ENCODE measurements around the gene C9orf72.

C9orf72 gene

DNA sequence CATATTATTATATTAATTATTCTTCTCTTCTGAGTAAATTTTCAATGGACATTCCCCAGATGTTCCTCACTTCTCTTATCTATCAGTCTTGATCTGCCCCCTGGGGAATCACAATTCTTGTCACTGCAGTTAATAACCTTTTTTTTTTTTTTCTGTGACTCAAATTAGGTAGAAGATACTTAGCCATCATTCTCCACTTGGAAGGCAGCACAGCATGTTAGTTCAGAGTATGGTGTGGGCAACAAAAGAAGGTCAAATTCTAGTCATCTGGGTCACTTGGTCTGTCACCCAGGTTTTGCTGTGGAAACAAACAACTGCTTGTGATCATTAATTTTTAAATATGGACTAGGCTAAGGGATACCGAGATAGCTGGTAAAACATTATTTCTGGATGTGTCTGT is 35.5 kb downstream of the C9orf72 start:
- no peak for DNase-seq

DNA sequence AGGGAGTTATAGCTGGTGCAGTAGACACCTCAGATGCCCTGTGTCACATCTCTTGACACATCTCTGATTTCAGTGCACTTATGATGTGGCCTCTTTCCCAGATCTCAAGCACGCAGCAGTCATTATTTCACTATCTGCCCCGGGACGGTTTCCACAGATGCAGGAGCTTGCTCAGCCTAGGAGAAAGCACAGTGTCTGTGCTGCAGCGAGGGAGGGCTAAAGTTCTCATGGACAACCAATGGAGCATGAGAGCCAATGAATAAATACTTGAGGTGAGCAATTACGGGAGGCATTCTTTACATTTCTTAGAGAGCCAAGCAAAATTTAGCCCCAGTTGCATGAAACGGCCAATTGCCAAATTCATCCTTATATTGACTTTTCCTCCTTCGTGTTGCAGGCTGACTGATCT is 36.2 kb downstream of the C9orf72 start:
- DNase-seq: no peak

DNA sequence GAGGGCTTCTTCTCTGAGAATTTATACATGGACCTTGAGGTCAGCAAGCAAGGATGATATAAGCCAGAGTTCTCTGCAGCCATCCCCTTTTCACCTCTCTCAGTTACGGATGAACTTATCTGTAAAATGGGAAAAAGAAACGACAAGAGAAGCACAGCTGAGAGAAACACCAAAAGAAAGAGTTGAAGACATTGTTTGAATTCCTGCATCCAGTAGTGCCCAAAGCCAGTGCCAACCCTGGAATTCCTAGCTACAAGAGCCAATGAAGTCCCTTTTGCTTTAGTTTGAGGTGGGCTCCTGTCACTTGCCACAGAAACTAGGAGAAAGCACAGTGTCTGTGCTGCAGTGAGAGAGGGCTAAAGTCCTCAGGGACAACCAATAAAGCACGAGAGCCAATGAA is 37.1 kb downstream of the C9orf72 start:
- no peak for DNase-seq

DNA sequence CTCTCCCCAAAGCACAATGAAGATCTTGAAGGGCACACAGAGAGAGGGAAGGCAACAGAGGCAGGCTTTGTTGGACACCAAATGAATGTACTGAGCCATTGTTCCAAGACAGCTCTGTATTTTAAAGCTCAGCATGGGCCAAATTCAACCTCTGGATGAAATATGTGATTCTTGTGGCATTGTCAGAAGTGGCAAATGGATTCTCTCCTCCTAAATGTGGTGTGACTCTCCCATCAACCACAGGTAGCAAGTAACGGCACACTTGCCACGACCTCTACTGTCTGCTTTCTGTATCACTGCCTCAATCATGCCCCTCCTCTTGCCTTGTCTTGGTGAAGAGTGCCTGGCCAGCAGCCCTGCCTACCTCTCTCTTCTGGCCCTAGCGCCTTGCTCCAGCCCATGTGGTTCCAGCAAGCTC is 37.6 kb downstream of the C9orf72 start:
- no peak for DNase-seq

DNA sequence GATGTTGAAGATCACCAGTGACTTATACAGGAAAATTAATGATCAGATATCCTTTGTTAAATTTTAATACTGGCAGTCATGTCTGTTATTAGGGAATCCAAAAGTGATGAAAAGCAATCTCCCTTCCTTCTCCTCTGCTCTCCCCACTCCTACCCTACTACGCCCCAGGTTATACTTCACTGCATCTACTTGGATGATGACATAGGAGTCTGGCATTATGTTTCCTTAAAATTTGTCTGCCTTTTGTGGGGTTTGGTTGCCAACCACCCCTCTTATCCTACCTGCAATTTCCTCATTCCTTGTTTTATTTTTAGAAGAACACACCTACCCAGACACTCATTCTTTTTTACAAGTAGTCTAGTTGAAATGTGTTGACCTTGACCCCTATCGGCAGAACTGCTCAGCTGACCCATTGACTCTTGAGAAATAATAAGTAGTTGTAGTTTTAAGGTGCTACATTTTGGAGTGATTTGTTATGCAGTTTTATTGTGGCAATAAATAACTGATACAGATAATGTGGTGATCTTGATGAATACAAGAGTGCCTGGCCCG is 38.5 kb downstream of the C9orf72 start:
- DNase-seq: no peak

DNA sequence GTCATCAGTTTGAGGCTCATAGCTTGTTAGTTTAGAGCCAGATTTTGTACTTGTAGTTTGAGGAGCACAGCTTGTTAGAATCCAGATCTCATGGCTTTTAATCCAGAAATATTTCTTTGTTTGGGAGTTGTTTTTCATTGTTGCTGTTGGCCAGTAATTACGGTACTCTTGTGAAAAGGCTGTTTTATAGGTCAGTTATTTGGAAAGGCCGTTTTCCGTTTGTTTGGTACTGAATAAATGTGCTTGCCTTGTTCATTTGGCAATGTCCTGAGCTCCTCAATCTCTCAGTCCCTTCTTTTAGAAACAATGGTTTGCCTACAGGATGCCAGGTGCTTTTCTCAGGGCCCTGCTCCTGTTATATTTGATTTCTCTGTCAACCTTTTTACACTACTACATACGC is 39.1 kb downstream of the C9orf72 start:
- no peak for DNase-seq

DNA sequence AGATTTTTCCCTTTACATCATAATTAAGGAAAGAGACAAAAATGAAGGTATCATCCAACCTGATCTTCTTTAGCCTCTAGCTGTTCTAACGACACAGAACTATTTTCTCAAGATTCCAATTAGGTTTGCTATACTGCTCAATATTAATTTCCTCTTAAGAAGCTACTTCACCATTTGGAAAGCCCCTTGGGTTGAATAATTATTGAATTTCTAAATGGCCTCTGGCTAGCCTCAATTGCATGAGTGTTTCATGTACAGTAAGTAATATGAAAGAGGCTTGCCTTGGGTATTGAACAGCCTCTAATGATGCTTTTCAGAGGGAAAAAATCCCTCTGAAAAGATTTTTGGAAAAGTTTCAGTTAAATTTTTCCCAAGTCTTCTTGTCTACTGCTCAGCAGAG is 40.0 kb downstream of the C9orf72 start:
- DNase-seq: no peak

DNA sequence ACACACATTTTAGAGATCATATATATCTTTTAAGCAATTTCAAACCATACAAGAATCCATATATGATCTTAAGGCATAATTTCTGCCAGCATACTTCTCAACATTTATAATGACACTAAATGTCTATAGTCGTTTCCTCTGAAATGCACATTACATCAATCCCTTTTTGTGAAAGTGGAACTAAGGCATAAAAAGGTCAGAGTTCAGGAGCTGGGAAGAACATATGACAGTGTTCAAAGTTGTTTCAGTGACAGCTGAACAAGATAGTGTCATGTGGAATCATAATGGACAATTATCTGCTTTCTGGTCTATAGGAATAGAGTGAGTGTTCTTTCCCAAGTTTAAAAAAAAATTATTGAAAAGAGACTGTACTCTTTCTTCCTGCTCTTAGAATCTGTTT is 41.2 kb downstream of the C9orf72 start:
- DNase-seq: no peak

DNA sequence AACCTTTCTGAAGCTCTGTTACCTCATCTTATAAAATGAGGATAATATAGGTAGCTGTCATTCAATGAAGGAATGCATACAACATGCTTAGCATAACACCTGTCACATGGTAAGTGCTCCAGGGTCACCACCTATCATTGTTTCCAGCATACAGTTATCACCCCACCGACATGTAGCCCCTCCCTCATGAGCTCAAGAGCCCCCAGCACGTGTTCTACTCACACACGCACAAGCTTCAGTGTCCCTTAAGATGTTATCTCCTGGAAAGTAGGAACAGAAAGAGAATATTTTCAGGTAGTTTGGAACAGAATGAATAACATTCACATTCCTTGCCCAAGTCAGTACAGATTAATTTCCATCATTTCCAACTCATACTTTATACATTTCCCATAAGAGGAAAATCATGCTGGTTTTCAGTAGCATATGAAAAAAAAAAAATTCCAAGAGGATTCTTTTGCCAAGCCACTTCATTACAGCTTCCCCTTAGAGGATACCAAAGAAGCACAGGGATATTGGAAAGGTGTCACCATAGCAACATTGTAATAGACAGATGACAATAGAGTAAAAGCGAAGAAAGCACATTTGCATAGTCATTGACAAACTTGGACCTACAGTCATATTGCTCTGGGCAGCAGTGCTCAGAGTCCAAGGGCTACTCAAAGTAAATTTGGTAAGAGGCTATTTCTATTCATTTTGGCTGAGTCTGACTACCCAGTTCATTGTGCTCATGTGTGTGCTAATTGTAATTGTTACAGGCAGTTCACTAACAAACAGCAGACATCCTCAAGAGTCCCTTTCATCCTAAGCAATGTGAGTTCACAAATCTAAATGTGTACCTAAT is 42.1 kb downstream of the C9orf72 start:
- DNase-seq: no peak

DNA sequence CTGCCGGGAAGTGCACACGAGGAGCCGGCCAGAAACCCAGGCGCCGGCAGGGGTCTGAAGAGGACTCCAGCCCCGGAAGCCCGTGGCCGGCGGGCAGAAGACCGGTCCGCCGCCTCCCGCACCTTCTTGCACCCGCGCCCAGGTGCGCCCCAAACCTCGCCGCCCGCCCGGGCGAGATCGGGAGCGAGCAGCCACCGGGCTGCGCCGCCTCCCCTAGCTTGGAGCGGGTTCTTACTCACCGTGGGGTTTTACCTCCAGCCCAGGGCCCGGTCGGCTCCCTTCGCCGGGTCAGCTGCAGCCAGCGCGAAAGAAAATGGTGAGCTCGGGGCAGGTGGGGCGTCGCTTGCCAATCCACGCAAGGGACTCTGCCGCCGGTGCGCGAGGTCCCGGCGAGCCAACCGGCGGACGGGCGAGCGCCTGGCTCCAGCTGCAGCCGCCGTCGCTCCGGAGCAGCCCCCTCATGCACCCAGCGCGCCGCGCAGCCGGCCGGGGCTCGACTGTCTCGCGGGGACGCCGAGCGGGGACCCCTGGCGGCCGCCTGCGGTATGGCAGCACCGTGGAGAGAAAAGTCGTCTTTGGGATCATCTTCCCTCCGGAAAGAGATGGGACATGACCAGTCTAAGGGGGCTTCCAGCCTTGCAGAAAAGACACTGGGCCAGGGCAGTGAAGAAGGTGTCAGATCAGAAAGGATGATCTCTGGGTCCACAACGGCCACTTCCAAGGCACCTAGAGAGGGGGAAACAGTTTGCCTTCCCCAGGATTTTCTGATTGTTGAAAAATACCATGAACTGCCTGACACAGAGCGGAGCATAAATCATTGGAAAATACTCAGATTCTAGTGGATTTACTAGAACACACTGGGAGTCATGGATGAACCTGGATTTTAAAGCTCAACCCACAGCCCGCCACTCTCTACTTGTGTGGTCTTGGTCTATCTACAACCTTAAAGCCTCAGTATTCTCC is 43.7 kb downstream of the C9orf72 start, which contains the start of gene MOB3B:
Gene MOB3B (minus strand): TSS at position 499 of the 963 bp plus-strand sequence. CDS start 74,264 bp downstream, outside the sequence.
- DNase-seq: peak; percentile 35

DNA sequence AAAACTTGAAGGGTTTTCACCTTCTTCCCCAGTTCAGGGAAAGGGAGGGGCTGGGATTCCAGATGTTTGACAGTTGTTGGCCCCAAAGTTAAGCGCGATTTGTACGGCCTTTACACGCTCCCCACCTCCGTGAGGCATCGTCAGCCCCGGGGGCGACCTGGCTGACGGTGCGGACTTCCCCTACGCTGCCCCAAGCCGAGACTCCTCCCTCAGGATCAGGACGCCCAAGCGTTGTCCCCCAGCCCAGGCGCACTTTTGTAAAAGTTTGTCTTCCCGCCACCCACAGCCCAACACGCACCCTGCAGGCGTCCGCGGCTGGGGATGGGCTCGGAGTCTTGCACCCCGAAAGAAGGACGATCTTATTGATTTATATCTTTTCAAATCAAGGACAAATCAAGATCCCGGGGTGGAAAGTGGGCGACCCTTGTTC is 44.4 kb downstream of the C9orf72 start:
- no peak for DNase-seq

DNA sequence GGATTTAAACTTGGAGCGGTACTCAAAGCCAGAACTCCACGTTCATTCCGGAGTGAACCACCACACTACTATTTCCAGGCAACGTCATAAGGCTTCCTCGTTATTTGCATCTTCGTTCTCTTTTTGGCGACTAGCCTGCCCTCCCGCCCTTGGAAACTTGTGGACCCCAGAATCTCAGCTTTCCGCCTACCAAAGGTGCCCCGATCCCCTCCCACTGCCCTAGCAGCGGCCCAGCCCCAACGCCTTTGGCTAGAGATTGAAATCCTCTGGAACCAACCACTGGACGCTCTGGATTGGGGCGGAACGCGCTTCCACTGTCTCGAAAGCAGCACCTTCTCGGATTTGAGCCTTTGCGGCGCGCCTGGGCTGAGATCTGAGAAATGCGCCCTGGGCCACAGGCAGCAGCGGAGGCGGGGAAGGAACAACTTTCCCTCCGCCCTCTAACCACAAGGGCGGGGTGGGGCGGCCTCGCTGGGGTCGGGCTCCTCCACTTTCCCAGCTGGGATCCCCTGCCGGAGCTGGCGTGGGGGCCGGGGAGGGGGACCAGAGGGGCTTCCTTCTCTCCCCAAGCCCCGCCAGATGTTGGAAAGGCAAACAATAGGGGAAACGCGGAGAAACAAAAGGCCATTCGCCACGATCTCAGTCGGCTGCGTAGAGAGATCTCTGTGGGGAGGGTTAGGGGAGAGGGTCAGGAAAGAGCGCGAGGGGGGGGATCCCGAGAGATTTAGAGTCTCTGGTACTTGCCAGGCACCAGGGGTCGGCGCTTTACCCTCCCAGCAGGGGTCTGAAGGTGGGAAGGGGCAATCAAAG is 45.0 kb downstream of the C9orf72 start:
- no peak for DNase-seq

DNA sequence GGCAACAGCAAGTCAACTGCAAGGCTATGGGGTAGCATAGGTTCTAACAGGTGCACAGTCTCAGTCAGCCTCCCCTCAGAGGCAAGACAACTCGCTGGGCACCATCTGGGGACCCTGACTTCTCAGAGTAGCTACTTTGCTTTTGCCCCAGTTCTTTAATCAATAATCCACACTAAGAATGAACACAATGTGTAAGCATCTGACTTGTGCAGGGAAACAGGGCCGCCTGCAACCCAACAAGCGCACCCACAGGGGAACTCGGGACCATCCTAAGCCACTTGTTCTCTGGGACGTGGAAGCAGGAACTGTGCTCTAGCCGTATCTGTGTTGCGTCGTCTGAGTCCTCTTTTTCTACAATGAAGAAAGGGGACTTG is 45.6 kb downstream of the C9orf72 start:
- no peak for DNase-seq

DNA sequence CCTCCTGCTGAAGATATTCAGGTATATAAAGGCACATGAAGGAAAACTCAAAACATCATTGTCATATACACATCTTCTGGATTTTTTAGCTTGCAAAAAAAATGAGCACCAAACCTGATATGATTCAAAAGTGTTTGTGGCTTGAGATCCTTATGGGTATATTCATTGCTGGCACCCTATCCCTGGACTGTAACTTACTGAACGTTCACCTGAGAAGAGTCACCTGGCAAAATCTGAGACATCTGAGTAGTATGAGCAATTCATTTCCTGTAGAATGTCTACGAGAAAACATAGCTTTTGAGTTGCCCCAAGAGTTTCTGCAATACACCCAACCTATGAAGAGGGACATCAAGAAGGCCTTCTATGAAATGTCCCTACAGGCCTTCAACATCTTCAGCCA is 49.0 kb downstream of the C9orf72 start, which contains the start of gene IFNK:
Gene IFNK (plus strand): TSS at position 55 of the 400 bp plus-strand sequence. CDS start 47 bp downstream, at position 102.
- no peak for DNase-seq

DNA sequence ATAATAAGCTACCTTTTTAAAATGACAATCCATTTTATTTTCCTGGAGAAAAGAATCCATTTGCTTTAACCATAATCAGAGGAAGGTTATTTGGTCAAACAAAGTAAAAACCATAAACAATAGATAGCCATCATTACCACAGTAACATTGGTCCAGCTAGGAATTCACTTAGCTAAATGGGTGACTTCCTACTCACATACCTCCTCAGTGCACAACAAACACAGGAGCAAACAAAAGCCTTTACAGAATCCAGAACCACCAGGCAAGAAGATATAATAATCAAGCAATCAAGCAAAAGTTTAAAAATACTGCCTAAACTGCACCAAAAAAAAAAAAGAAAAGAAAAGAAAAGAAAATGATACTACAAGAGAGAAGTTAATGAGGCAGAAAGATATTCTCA is 50.1 kb downstream of the C9orf72 start:
- DNase-seq: no peak

DNA sequence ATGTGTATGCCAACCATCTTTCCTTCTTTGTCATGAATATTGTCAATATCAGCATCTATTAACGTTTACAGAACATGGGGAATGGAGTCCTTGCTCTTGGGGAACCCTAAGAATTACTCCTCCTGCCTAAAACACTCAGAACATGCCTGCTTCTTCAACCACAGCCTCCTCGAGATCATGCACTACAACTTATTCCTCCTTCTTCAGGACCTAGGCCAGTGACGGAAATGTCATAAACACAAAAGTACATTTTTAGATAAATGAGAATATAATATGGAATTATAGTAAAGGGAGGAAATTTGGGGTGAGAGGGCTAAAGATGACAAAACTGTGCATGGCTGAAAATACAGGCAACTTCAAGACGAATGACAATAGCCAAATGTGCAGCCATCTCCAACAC is 52.3 kb downstream of the C9orf72 start:
- no peak for DNase-seq

DNA sequence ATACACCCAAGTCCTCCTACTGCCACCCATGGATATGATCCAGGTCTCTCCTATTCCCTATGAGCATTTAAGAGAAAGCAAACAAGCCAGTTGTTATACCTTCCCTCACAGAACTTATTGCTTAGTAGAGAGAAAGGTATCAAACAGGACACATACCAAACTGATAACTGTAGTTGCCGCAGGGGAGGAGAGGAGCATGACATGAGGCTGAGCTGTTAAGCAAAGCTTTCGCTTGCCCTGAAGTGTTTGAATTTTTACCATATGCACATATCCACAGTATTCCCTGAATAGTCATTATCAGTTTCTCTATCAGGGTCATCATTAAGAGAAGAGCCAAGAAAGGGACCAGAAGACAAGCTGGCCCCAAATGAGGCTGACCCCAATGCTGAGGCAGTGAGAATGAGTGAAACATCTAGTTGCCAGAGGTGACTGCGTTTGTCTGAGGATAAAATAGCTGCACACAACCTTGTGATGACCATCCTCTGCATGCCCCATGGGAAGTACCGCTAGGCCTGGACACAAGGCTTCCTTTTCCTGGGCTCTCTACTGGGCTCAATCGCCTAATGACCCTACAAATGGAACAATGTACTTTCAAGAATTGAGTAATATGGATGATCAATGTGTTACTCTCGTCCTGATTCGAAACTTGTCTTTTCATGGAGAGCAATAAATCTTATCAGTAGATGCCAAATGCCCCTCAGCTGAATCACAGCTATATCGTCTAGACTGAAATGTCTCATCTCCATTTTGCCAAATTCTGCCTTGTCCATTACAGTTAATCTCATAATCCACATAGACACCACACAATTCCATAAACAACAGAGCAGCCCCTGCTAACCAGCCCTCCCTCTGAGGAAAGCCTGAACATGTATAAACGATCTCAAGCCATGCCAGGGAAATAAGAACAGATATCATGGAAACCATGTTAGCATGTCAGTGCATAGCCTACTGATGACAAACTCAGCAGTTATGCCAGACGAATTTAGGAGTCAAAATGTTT is 53.5 kb downstream of the C9orf72 start:
- DNase-seq: no peak

DNA sequence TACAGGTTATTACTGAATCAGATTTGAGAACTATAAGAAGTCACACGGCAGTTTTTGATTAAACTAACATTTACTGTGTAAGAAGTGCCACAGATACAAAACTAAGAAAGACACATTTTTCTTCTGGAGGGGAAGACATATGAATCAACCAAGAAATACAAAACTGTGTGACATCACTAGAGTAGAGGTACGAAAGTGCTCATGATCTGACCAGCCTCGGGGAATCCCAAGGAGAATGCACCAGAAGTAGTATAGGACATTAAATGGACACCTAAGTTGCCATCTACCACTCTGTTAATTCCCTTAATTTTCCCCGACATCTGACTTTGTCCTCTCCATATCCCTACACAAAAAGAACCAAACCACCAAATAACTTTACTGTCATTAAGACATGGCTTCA is 54.5 kb downstream of the C9orf72 start:
- DNase-seq: no peak

DNA sequence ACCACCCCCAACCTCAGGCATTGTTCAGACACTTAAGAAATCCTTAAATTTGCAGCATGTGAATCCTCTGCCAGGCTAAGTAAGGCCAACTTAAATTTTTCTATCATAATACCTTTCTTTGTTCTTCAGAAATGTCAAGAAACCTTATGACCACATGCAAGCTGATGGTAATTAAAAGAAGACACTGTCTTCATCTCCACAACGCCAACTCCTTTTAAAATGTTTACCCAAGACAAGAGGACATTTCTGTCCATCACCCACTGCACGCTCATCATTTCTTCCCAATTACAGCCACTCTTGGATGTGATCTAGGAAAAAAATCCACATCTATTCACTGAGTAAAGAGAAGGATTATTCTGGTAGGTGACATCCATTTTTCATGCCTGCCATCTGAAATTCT is 55.3 kb downstream of the C9orf72 start:
- DNase-seq: no peak

DNA sequence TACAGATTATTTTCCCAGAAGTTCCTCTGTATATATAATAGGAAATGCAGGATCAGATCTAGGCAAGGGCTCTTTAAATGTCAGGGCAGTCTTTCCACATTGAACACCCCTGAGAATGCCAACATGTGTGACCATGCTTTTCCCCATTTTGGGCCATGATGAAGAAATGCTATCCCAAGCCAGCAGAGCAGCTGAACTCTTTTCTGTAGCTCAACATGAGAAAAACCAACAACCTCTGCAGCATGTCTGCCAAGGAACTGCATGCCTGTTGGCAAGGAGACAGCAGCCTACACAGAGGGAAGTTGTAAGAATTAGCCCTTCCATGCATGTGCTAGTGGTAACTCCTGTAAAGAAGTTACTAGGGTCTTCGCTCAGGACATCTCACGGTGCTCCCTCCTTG is 58.7 kb downstream of the C9orf72 start:
- DNase-seq: no peak

DNA sequence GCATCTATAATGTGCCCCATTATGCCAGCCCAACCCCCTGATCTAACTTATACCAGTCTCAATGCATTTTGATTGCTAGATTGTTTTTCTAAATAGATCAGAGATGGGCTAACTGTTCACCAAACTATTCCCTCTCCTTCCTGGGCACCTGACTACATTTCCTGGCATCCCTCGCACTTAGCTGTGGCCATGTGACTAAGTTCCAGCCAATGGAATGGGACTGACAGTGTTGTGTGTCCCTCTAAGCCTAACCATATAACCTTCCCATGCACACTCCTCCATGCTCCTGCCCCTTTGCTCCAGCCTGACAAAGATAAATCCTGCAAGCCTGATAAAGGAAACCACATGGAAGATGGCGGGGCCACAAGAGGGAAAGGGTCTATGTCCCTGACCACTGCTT is 61.5 kb downstream of the C9orf72 start:
- no peak for DNase-seq
